CD4-positive, alpha-beta T cell treated with Interferon gamma for 1 hour (primary cell): Measurements from ENCODE around the gene KIF1A.

Experiments
- DNase-seq: peaks from one replicate; pipeline ENCODE4 v3.0.0-alpha.2; 2020

The KIF1A gene

DNA sequence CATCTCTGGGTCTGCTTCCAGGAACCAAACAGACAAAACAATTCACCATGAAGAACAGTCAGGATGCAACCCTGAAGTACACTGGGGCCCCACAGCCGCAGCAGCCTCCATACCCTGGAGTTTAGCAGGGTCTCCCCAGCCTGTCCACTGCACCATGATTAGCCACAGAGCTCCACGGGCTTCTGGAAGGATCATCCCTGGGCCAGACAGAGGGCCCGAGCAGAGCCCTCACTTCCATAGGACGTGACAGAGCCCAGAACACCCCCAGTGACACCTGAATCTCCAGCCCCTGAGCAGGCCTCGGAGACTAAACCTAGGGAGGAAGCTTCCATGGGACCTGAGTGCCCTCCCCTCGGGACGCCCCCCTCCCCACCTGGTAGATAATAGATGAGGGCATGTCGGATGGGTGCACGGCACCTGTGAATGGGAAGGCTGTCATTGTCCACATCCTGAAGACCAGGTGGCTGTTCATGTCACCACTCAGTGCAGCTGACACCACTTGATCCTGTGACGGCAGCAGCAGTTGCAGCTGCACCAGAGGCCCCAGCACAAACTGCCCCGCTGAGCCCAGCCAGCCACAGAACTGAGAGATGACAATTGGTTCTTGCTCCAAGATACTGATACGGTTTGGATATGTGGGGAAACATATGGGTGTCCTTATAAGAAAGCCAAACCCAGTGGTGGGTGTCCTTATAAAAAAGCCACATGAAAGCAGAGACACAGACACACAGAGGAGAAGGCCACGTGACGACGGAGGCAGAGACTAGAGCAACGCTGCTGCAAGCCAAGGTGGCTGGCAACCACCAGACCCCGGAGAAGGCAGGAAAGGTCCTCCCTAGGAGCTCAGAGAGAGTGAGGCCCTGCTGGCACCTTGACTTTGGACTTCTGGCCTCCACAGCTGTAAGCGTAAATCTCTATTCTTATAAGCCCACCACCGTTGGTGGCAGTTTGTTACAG lies 23.2 kb downstream of the KIF1A start:
- DNase-seq = no peak

DNA sequence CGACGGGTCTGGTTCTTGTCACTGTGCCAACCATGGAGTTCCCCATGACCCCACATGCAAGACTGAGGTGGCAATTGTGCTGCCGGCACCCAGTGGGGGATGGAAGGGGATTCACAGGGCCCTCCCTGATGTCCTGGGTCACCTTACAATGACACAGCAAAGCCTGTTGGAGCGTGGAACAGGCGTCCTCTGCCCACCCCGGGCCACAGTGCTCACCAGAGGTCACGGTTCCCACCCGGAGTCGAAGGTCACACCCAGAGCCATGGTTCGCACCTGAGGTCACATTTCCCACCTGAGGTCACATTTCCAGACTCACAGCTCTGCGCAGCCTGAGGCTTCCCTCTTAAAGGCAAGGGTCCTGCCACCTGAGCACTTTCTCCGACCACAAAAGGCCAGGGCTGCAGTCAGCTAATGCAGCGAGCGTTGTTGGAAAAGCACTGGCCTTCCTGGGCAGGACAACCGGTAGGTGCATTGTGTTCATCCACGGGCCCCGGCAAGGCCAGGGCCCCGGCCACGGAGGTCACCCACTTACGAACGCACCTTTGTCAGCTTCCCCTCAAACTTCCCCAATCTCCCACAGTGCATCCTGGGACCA lies 24.0 kb downstream of the KIF1A start:
- no peak for DNase-seq

DNA sequence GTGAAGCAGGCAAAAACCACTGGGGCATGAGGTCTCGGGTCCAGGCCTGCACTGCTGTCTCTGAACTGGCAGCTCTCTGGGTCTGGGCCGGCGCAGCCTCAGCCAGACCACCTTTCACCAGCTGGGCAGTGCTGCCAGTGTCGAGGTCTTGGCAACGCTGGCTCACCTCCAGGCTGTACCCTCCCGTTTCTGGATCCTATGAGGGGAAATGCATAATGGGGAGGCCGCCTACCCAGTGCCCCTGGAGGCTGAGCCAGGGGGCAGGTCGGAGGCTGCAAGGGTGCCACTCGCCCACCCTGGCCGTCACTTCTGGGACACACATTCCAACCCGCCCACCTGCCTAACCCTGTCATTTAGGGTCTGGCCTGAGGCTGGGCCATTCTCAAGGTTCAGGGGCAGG lies 24.6 kb downstream of the KIF1A start:
- no peak for DNase-seq

DNA sequence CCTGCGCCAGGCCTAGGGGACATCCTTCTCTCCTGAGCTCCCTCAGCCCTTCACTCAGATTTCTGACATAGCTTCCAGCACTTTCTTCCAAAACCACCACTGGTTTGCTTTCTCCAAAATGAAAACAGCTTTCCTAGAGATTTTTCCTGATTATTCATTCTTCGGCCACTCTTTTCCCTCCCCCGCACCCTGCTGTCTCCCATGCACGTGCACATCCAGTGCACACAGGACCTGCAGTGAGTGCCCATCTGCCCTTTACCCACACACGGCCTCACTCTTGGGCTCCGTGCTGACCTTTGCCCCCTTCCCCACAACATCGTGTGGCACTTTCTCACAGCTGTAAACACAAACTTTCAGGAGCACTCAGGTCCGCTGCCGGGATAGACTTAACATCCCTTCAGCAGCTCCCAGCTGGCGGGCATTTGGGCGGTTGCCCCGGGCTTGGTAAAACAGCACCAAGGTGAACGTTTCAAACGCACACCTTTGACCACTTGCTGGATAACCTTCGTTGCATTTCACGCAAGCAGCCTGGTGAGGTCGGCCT lies 25.8 kb downstream of the KIF1A start:
- no peak for DNase-seq

DNA sequence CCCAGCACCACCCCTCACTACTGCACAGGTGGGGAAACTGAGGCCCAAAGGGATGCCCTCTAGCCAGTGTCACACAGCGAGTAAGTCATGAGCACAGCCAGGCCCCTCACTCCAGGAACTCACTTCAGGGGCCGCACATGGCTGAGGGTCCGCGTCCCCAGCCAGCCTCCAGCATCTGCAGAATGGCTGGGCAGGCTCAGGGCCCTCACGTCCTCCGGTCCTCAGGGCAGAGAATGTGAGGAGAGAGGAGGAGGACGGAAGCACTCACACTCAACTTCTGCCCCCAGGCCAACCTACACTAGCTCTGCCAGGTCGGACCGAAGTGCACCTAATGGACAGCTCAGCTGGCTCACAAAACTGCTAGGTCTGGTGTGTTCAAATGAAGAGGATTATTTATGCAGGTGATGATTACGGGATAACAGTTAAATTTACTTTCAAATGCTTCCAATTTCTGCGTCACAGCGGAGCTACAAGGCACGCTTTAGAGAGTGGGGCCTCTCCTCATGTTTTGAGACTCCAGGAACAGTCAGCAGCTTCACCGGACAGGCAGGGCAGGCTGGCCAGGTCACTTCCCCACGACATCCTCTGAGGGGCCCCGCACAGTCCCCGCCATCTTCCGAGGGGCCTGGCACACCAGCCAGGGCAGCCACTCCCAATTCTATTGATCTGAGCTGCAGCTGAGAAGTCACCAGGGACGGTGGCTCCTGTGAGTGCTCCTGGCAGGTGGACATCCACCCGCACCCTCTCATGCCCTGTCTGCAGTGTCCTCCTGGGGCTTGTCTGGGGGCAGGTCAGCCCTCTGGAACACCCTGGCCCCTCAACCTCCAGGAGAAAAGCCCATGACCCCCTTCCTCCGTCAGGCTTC lies 26.5 kb downstream of the KIF1A start:
- DNase-seq = no peak

DNA sequence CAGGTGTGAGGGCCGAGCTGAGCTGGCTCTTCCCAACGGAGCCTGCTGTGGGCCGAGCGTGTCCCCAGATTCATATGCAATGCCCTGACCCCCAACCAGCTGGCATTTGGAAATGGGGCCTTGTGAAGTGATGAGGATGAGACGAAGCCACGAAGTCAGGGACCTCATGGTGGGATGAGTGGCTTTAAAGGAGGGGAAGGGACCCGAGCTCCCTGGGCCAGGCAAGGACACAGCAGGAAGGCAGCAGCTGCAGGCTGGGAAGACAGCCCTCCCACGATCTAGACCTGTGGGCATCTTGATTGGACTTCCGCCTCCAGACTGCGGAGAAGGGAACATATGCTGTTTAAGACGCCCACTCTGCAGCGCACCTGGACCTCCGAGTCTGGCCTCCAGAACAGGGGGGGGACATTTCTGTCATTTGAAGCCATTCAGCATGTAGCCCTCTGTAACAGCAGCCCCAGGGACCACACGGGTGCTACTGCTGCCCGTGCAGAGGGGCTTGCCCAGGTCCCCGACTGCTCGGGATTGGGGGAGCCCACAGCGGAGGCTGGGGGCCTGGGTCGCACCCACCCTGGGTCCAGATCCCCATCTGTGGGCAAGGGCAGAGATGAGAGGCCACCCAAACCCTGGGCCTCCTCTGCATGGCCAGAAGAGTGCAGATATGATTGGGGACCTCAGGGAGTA lies 27.2 kb downstream of the KIF1A start:
- DNase-seq = no peak

DNA sequence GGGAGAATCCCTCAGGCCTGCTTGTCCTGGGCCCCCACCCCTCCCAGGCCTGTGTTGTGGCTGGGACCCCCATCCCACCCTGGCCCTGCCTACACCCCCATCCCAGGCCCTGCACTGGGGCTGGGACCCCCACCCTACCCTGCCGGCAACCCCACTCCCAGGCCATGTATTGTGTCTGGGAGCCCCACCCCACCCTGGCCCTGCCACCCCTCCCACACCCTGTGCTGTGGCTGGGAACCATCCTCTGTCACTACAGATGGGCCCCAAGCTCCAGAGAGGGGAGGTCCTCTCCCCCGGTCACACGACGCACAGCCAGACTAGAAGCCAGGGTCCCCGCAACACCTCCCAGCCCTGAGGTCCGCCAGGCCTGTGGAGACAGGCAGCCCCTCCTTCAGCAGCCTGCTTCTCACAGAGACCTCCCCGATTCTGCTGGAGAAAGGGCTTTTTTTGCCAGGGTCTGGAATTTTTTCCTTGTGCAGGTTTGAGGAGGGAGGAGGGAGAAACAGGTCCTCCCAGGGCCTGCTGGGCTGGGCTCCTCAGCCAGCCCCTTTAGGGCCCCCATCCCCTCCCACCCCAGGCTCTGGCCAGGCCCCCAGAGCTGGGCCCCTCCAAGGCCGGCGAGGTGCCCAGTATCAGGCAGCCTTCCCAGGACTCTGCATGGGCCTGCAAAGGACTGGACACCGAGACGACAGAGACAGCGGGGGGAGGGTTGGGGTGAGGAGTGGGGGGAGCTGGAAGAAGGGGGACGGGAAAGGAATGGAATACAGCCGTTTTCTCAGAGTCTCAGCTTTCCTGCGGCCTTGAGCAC lies 28.0 kb downstream of the KIF1A start:
- no peak for DNase-seq

DNA sequence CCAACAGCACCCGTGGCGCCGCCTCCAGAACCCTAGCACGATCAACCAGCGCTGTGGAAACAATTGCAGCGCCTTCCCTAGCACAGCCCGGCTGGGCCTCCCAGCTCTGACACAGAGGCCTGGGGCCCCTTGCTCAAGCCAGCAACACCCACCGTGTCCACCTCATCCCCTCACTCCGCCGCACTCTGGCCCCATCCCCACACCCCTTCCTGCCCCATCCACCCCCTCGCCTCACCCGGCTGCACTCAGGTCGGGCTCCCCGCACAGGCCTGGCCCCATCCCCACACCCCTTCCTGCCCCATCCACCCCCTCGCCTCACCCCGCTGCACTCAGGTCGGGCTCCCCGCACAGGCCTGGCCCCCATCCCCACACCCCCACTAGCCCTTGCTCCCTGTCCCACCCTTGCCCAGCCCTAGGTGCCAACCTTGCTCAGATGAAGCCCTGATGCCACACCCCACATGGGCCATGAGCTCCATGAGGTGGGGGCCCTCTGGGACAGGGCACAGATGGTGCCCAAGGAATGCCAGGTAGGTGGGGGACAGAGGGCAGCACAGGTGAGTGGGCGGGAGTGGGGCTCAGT lies 28.7 kb downstream of the KIF1A start:
- DNase-seq = no peak

DNA sequence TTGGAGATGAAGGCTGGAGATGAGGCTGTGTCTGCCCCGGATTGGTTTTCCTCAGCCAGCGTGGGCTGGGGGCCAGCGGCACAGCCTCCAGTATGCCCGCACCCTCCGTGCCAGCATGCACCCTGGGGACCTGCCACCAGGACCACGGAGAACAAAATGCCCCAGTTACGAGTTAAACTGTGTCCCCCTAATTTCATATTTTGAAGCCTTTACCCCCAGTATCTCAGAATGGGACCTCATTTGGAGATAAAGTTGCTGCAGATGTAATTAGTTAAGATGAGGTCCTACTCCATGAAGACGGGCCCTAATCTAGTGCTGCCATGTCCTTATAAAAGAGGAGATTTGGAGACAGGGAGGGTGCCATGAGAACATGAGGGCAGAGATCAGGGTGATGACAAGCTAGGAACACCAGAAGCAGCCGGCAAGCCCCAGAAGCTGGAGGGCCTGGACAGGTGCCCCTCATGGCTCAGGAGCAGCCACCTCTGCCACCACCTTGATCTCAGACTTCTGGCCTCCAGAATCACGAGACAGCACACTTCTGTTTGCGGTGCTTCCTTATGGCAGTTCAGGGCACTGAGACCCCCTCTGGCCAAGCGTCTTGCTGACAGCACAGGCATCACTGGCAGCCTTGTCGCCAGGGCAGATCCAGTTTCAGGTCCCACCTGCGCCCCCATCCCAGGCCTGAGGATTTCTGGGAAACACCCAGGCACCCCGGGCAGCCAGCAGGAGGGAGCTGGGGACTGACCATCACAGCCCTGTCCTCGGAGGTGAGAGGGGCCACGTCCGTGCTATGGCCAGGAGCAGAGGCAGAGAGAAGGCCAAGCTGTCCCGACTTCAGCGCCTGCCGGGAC lies 29.4 kb downstream of the KIF1A start:
- no peak for DNase-seq

DNA sequence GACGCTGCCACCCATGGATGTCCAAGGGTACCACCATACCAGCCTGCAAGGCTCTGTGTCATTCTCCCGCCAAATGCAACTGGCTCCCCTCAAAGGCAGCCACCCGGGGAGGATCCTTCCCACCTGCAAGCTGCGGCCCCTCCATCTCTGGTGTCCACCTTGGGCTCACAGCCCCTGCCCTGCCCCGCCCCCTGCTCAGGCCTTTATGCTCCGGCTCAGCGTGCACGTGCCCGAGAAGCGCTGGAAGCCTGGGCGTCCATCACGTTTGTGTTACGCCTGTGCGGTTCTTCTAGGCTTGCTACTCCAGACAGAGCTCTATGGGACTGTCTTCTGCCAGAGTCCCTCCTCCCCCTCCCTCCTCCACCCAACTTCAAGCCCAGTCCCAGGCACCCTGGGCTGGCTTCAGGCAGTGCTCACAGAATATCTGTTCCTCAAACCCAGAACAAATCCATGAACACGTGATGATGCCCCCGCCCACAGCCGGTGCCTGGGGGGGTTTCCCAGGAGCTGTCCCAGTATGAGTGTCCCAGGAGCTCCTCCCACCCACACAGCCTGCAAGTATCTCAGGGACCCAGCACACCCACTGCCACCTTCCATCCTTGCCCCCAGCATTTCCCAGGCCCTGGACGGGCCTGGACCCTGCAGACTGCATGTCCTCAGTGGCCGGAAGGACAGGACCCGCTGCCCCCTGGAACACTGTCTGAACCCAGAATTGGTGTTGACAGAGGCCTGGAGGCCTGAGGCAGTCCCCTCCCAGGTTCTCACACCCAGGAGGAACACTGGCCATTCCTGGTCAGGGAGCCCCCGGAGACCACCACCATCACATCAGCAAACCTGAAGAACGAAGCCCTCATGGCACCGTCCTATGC lies 30.3 kb downstream of the KIF1A start:
- DNase-seq = no peak

DNA sequence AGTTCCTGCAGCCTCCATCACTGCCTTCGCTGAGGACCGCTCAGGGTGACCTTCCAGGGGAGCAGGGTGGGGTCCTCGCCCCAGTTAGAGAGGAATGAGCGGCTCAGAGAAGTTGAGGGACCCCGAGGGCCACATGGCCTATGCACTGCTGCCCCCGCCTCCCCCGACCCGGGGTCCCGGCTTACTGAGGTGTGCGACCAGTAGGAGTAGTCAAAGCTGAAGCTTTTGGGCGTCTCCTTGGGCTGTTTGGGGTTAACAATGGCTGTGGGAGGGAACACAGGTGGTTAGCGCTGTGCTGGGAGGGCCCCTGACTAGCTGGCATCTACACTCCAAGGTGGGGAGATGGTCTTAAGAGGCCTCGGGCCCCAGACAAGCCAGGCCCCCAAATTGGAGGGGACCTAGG lies 31.0 kb downstream of the KIF1A start:
- DNase-seq = no peak

DNA sequence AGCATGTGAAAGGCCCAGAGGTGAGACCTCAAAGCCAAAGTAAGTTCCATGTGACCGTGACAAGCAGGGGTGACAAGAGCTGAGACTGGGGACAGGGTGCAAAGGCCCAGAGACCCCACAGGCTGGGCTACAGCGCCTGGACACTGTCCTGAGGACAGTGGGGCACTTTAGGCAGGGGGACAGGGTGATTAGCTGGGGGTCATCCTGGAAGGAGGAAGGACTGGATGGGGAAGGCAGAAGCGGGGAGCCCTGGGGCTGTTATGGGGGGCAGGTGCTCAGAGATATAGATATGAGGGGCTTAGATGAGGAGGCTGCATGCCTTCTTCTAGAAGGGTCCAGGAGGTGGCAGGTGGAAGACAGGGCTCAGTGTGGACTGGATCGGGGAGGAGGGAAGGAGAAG lies 31.5 kb downstream of the KIF1A start:
- no peak for DNase-seq

DNA sequence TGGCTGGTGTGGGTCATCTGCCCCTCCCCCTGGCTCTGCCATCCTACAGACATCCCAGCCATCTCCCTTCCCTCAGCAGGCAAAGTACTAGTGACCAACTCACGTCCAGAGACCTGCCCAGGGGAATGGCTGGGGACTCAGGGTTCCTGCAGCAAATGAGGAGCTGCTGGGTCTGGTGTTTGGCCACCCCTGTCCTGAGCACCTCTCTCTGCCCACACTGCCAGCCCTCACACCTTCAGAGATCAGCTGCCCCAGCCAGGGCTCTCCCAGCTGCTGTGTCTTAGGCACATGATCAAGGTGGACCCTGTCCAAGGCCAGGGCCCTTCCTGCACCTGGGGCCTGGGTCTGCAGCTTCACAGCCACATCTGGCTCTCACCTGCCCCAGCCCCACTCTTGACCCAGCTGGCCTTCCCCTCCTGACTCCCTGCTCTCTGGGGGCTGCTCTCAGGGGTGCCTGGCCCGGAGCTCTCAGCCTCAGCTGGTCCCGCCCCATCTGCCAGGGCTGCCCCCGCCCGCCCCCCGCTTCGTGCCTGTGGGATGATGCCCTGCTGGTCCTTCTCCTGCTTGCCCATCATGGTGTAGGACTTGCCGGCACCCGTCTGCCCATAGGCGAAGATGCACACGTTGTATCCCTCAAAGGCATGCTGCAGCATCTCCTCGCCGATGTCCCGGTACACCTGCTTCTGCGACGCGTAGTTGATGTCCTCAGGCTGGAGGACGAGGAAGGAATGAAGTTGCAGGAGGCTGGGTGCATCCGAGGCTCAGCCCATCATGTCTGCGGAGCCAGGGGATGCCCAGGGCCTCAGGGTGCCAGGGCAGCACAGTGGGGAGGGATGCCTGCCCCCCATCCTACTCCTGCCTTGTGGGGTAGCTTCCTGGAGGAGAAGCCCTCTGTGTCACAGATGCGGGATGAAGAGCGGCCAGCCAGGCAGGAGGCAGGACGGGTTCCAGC lies 32.2 kb downstream of the KIF1A start:
- no peak for DNase-seq

DNA sequence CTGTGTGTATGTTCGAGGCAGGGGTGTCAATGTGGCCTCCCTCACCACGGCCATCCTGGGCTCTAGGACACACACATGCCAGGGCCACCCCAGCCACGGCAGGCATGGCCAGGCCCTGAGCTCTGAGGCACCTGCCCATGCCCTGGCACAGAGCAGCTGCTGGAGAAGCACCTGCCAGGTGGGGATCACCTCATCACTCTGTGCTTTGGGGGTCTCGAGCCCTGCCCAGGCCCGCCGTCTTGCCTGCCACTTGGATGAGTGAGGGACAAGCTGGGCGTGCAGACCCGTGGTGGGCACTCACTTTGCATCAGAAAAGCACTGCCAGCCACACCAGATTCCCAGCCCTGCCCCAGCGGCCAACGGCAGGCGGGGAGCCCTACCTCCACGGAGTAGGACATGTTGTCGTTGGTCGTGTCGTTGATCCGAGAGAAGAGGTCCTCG lies 33.1 kb downstream of the KIF1A start:
- DNase-seq = no peak

DNA sequence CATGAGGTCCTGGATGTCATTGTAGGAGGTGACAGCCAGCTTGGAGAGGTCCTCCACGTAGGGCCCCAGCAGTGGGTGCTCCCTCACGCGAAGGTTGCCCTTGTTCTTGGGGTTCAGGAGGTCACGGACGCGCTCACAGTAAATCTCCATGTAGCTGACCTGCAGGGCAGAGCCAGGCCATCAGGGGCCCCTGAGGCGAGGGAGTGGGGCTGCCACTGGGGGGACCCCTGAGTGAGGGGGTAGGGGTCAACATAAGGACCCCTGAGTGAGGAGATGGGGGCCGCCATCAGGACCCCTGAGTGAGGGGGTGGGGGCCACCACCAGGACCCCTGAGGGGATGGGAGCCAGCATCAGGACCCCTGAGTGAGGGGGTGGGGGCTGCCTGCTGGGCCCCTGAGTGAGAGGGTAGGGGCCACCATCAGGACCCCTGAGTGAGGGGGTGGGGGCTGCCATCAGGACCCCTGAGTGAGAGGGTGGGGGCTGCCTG lies 33.6 kb downstream of the KIF1A start:
- no peak for DNase-seq

DNA sequence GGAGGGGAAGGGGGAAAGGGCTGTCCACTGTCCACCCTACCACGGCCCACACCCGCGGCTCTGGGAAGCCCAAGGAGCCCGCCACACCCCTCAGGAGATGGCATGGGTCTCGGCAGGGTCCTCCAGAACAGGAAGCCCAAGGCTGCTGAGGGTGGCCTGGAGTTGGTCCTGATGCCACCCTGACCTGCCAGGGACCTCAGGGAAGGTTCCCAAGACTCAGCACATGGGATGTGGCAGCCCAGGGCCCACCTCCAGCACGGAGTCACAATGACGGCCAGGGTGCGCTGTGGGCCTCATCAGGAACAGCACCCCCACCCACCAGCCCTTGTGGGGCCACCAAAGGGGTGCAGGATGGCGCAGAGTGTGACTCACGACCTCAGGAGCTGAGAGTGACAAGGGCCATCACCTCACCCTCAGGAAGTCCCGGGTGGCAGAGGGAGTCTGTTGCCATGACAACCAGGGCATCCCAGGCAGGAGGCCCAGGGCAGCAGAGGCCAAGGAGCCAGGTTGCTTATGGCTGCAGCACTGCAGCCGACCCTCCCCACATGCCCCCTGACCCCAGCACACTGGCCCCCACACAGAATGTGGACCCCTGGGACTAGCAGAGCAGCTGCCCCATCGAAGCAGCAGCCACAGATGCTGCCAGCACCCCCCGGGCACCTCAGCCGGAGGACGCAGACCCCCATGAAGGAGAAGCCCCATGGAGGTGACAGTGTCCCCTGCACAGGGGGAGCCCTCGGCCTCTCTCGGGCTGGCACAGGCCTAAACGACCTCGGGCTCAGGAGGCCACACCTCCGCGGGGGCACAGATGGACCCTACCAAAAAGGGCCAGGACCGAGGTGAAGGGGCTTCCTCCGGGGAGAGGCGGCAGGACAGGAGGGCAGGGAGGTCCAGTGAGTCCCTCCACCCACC lies 34.3 kb downstream of the KIF1A start:
- no peak for DNase-seq
